HEK293T (cell line): ENCODE data around the gene RBM42.

ENCODE experiments used
- BHLHE40 ChIP-seq: fragments of 450-650 bp; IDR thresholded peaks from 2 replicates; pipeline ENCODE4 v1.6.1; 2016; ENCODE audit warnings: mild to moderate bottlenecking, moderate library complexity, borderline replicate concordance
- CTBP1 ChIP-seq: fragments of 450-650 bp; IDR thresholded peaks from 2 replicates; pipeline ENCODE4 v1.6.1; 2016; ENCODE audit warnings: borderline replicate concordance
- ELF4 ChIP-seq: fragments of 450-650 bp; IDR thresholded peaks from 2 replicates; pipeline ENCODE4 v1.6.1; 2017; ENCODE audit warnings: antibody characterized with exemption
- FOXM1 ChIP-seq: fragments of 450-650 bp; IDR thresholded peaks from 2 replicates; pipeline ENCODE4 v1.6.1; 2017; ENCODE audit warnings: mild to moderate bottlenecking, borderline replicate concordance
- HDGF ChIP-seq: fragments of 450-650 bp; IDR thresholded peaks from 2 replicates; pipeline ENCODE4 v1.6.1; 2017; ENCODE audit warnings: antibody characterized with exemption, borderline replicate concordance
- PKNOX1 ChIP-seq: fragments of 450-650 bp; IDR thresholded peaks from 2 replicates; pipeline ENCODE4 v1.6.1; 2016
- SP1 ChIP-seq: fragments of 450-650 bp; IDR thresholded peaks from 2 replicates; pipeline ENCODE4 v1.6.1; 2017
- SUZ12 ChIP-seq: fragments of 450-650 bp; IDR thresholded peaks from 2 replicates; pipeline ENCODE4 v1.6.1; 2016; ENCODE audit warnings: mild to moderate bottlenecking
- TARDBP ChIP-seq: fragments of 450-650 bp; IDR thresholded peaks from 2 replicates; pipeline ENCODE4 v1.6.1; 2016
- ZNF384 ChIP-seq: fragments of 450-650 bp; IDR thresholded peaks from 2 replicates; pipeline ENCODE4 v1.6.1; 2016

GRCh38 chr19:35657904-35658700 lies 29.3 kb downstream of the RBM42 start:
- TF ChIP-seq BHLHE40 (no peak), HDGF (no peak), TARDBP (no peak), FOXM1 (no peak), SP1 (no peak), PKNOX1 (no peak), ZNF384 (no peak), ELF4 (no peak), CTBP1 (no peak), SUZ12 (no peak)
